Prostate gland (tissue), 2 donors: ENCODE results near the gene THSD4.

Source experiments
- POLR2A ChIP-seq: fragments of 450-650 bp; IDR thresholded peaks from one replicate; pipeline ENCODE4 v1.6.1; 2016; ENCODE audit warnings: antibody characterized with exemption, mild to moderate bottlenecking
- TF ChIP-seq, protein P1 (sequence below), 4 experiments: fragments of 200-600 bp in 2 of 4; fragments of 450-650 bp in 2 of 4; sonication (generic) in 2 of 4; IDR thresholded peaks; 1 replicate in 3 of 4; 2 replicates in 1 of 4; pipeline ENCODE4 v1.5.1; 2016 to 2019; ENCODE audit warnings: antibody characterized with exemption in 4 of 4, mild to moderate bottlenecking in 2 of 4, moderate library complexity in 2 of 4

DNA sequence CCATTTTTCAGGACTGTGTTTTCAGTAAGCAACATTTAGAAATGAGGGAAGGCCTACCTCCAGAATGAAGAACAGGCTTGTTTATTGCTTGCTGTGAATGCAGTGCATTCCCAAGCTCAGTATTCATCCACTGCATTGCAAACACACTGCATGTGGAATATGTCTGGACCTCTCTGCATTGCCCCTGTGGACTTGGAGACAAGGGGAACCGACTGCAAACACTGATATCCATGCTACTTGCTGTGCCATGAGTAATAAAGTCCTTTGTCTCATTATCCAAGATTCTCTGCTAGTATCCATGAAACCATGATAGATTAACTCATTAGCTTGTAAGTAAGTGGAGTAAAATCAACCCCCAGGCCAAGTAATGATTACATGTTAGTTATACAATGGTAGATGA is 393.9 kb downstream of the THSD4 start:
- TF ChIP-seq, protein P1, sequence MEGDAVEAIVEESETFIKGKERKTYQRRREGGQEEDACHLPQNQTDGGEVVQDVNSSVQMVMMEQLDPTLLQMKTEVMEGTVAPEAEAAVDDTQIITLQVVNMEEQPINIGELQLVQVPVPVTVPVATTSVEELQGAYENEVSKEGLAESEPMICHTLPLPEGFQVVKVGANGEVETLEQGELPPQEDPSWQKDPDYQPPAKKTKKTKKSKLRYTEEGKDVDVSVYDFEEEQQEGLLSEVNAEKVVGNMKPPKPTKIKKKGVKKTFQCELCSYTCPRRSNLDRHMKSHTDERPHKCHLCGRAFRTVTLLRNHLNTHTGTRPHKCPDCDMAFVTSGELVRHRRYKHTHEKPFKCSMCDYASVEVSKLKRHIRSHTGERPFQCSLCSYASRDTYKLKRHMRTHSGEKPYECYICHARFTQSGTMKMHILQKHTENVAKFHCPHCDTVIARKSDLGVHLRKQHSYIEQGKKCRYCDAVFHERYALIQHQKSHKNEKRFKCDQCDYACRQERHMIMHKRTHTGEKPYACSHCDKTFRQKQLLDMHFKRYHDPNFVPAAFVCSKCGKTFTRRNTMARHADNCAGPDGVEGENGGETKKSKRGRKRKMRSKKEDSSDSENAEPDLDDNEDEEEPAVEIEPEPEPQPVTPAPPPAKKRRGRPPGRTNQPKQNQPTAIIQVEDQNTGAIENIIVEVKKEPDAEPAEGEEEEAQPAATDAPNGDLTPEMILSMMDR (IDR thresholded peaks at IDR 0.05), result no peak
- TF ChIP-seq POLR2A, result no peak
